HuH-7 (cell line): ENCODE measurements around the gene TRAF3IP3.
A peak's percentile ranks its signal among the peaks of the same experiment; 100 is the strongest.
"Not testable (repeated sequence)": the region's sequence is repeated elsewhere in the genome, so short reads cannot be mapped to it uniquely, and the experiment has no call there.

Experiments used
- DNase-seq: peaks from one replicate; pipeline ENCODE4 v3.0.0; 2011; ENCODE audit warnings: low spot score

Gene TRAF3IP3

GRCh38 chr1:209769171-209769904 is 13.5 kb downstream of the TRAF3IP3 start:
- no peak for DNase-seq

DNA sequence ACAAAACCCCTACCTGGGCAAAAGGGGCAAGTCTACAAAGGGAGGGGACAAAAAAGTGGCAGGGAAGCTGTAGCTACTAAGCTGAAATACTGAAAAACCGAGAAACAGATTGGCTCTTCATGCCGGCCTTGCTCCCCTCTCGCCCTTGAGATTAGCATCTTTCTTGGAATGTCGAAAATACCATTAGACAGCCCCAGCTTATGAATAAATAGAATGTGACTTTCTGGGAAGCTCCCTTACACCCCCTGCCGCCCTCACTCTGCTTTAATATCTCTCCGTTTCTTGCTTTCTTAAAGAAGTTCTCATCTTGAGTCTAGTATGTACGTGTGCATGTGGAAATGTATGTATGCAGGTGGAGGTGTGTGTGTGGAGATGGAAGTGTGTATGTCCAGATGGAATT is 14.1 kb downstream of the TRAF3IP3 start:
- DNase-seq: no peak

DNA sequence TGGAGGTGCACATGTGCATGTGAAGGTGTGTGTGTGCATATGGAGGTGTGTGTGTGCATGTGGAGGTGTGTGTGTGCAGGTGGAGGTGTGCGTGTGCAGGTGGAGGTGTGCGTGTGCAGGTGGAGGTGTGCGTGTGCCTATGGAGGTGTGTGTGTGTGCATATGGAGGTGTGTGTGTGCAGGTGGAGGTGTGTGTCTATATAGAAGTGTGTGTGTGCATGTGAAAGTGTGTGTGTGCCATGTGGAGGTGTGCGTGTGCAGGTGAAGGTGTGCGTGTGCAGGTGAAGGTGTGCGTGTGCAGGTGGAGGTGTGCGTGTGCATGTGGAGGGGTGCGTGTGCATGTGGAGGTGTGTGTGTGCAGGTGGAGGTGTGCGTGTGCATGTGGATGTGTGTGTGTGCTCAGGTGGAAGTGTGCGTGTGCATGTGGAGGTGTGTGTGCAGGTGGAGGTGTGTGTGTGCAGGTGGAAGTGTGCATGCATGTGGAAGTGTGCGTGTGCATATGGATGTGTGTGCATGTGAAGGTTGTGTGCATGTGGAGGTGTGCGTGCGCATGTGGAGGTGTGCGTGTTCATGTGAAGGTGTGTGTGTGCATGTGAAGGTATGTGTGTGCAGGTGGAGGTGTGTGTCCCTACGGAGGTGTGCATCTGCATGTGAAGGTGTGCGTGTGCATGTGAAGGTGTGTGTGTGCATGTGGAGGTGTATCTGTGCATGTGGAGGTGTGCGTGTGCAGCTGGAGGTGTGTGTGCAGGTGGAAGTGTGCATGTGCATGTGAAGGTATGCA is 15.0 kb downstream of the TRAF3IP3 start:
- DNase-seq: no peak

GRCh38 chr1:209772126-209772525 is 16.3 kb downstream of the TRAF3IP3 start:
- DNase-seq: no peak

- no peak for DNase-seq
Measured at GRCh38 chr1:209774592-209774991, 18.7 kb downstream of the TRAF3IP3 start.

- no peak for DNase-seq
Measured at GRCh38 chr1:209775678-209776077, 19.8 kb downstream of the TRAF3IP3 start.

GRCh38 chr1:209777587-209777986 is 21.7 kb downstream of the TRAF3IP3 start:
- no peak for DNase-seq

- no peak for DNase-seq
Measured at GRCh38 chr1:209778102-209778501, 22.2 kb downstream of the TRAF3IP3 start.

DNA sequence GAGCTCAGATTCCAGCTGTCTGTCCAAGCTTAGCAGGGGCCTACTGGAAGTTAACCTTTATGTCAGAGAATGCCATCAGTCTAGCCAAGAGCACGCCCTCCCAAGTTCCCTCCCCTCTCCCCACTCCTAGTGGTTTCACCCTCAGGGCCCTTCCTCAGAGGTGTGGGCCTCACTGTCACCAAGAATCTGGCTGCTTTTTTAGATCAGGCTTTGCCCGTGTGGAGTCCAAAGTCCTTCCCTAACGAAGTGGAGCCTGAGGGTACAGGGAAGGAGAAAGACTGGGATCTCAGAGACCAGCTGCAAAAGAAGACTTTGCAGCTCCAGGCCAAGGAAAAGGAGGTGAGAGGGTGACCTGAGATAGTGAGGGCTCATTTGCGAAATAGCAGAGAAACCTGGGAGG is 24.4 kb downstream of the TRAF3IP3 start:
- DNase-seq: no peak

GRCh38 chr1:209783386-209783785 is 27.5 kb downstream of the TRAF3IP3 start:
- no peak for DNase-seq

DNA sequence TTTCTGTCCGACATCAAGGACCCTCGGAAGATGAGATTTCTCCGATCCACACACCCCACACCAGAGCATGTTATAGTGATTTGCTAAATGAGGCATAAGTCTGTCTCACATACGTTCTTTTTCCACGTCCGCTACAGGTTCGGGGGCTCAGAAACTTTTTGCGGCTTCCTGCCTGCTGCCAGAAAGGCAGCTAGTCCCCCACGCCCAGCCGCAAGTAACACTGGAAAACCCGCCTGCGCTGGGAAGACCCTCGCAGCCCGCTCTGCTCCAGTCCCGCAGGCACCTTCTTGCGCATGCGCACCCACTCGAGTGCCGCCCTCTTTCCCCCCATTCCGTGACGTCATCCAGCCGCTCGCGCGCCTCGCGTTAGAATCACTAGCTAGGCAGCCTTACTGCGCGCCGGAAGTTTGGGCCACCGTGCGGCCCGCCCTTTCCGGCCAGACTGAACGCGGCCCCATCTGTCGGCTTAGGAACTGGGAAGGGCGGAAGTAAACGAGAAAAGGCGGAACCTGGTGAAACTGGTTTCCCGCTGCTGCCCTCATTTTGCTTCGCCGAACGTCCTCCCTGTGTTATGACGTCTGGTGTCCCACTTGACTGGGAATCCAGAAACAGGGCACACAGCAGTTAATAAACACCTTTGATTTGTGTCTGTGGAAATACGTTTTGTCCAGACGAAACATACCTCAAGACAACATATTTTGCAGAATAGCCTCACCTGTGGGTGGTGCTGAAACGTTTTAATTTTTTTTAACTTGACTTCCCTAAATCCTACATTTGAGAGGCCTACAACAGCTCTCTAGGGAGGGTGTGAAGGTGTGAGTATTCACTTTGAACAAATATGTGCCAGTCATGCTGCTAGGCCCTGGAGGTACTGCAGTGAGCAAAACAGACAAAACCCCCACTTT is 28.7 kb downstream of the TRAF3IP3 start, which contains the start of gene C1orf74:
C1orf74 (minus strand) TSS at position 295 of the 905 bp plus-strand sequence. CDS start 925 bp downstream, outside the sequence.
- peak; percentile 89 for DNase-seq

DNA sequence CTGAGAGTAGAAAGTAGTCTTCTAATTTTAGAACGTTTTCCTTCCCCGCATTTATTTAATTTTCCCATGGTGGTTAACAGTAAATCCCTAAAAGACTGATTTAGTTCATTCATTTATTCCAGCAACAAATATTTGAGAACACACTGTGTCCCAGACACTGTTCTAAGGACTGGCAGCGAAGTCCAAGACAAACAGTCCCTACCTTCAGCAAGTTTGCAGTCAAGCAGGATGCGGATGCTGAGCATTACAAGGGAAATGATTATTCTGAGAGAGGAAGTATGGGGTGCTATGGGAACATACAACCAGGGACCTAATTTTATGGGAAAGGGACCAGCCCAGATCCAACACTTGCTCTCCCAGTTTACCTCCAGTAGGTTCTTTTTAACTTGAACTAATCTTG is 29.7 kb downstream of the TRAF3IP3 start:
- DNase-seq: no peak

DNA sequence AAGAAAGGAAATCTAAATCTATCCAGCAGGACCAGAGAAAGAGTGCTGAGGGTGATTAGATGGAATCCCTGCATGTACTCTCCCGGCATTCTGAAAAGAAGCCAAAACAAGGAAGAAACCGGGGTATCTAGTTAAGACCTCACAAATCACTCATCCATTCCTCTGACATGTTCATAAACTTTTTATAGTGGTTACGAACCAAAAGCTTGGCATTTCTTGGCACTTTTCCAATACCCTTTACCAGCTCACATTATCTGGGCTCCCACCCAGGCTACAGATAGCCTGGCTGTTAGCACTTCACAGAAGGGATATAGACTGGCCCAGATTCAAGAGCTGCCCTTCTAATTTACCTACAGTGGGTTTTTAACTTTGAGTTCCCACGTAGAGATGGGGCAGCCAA is 30.3 kb downstream of the TRAF3IP3 start:
- no peak for DNase-seq

- no peak for DNase-seq
Measured at GRCh38 chr1:209787551-209787950, 31.7 kb downstream of the TRAF3IP3 start.

DNA sequence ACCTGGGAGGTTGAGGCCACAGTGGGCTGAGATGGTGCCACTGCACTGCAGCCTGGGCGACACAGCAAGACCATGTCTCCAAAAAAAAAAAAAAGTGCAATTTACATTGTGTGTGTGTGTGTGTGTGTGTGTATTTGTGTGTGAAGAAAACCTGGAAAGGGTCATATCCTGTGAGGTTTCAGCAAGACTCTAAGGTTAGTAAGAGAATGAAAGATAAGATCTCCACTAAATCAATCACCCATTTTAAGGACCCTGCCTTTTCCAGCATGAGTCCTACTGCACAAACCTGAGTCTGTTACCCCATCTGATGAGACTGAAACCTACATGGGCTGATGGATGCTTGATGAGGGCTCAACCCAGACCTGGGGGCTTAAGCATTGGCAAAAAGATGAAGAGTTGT is 33.4 kb downstream of the TRAF3IP3 start:
- DNase-seq: no peak

GRCh38 chr1:209790286-209791193 is 34.7 kb downstream of the TRAF3IP3 start:
- no peak for DNase-seq

DNA sequence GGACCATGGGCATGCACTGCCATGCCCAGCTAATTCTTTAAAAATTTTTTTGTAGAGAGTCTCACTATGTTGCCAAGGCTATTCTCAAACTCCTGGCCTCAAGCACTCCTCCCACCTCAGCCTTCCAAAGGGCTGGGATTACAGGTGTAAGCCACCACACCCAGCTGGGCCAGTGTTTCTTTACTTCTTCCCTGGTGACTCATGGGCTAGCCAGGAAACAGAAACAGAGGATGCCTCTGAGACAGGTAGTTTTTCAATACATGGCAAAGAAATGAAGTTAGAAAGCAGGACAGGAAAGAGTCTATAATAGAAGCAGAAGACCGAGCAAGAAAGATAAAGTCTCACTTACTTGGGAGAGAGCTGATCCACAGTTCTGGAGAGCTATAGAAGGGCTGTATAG is 36.1 kb downstream of the TRAF3IP3 start:
- DNase-seq: no peak

DNA sequence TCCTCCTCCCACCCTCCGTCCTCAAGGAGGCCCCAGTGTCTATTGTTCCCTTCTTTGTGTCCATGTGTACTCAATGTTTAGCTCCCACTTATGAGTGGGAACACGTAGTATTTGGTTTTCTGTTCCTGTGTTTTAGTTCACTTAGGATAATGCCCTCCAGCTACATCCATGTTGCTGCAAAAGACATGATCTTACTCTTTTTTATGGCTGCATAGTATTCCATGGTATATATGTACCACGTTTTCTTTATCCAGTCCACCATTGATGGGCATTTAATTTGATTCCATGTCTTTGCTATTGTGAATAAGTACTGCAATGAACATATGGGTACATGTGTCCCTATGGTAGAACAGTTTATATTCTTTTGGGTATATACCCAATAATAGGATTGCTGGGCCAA is 37.9 kb downstream of the TRAF3IP3 start:
- DNase-seq: not testable (repeated sequence)

GRCh38 chr1:209797978-209798639 is 42.3 kb downstream of the TRAF3IP3 start:
- no peak for DNase-seq

- DNase-seq: no peak
Measured at GRCh38 chr1:209800984-209801834, 45.4 kb downstream of the TRAF3IP3 start.
